HG02981 (cell line): Measurements from ENCODE around the gene FATE1.
A peak's percentile ranks its signal among the peaks of the same experiment; 100 is the strongest.
"Not testable (repeated sequence)": the region's sequence is repeated elsewhere in the genome, so short reads cannot be mapped to it uniquely, and the experiment has no call there.

Experiments used
- ATAC-seq: cut with Tn5 transposase; IDR thresholded peaks from one replicate; pipeline ENCODE4 v1.9.1; 2021; ENCODE audit warnings: mild to moderate bottlenecking, moderate library complexity; ENCODE audit not compliant: unreplicated experiment

The FATE1 gene

GRCh38 chrX:151715752-151716151, at the start of gene FATE1:
Gene FATE1, plus strand, starts transcription at chrX:151716035. Its CDS starts 85 bp downstream, at chrX:151716120.
- no peak for ATAC-seq

- no peak for ATAC-seq
Measured at GRCh38 chrX:151675121-151675746, 40.6 kb upstream of the FATE1 start.

GRCh38 chrX:151676196-151676595, 39.6 kb upstream of the FATE1 start:
- ATAC-seq, result no peak

GRCh38 chrX:151679798-151680402, 35.9 kb upstream of the FATE1 start:
- ATAC-seq, result no peak

- ATAC-seq, result peak; percentile 72
Measured at GRCh38 chrX:151680805-151681204, 35.0 kb upstream of the FATE1 start.

GRCh38 chrX:151687635-151688034, 28.2 kb upstream of the FATE1 start:
- ATAC-seq, result no peak

GRCh38 chrX:151688695-151689094, 27.1 kb upstream of the FATE1 start:
- ATAC-seq, result no peak

- no peak for ATAC-seq
Measured at GRCh38 chrX:151692825-151693224, 23.0 kb upstream of the FATE1 start.

- no peak for ATAC-seq
Measured at GRCh38 chrX:151694121-151694520, 21.7 kb upstream of the FATE1 start.

GRCh38 chrX:151694661-151695582, 20.9 kb upstream of the FATE1 start, which contains the start of gene PRRG3:
Gene PRRG3, plus strand, starts transcription at chrX:151695458. Its CDS starts 3,357 bp downstream, at chrX:151698815.
- ATAC-seq, result no peak

GRCh38 chrX:151695583-151696340, 20.1 kb upstream of the FATE1 start:
- ATAC-seq, result no peak

- ATAC-seq, result not testable (repeated sequence)
Measured at GRCh38 chrX:151697082-151697481, 18.8 kb upstream of the FATE1 start.

GRCh38 chrX:151697522-151697921, 18.3 kb upstream of the FATE1 start:
- ATAC-seq, result no peak

GRCh38 chrX:151698485-151698884, 17.4 kb upstream of the FATE1 start:
- ATAC-seq, result no peak

- no peak for ATAC-seq
Measured at GRCh38 chrX:151699746-151700145, 16.1 kb upstream of the FATE1 start.

- no peak for ATAC-seq
Measured at GRCh38 chrX:151700581-151700980, 15.3 kb upstream of the FATE1 start.

- no peak for ATAC-seq
Measured at GRCh38 chrX:151701071-151701470, 14.8 kb upstream of the FATE1 start.

- ATAC-seq, result no peak
Measured at GRCh38 chrX:151701531-151701930, 14.3 kb upstream of the FATE1 start.

- ATAC-seq, result no peak
Measured at GRCh38 chrX:151702026-151702714, 13.7 kb upstream of the FATE1 start.

- no peak for ATAC-seq
Measured at GRCh38 chrX:151702741-151703340, 13.0 kb upstream of the FATE1 start.
